Astrocyte of the cerebellum (primary cell): ENCODE data around the gene TFDP1.

ENCODE experiments used
- DNase-seq: peaks from one replicate; pipeline ENCODE4 v3.0.0-alpha.2; 2011; ENCODE audit warnings: low read depth
- H3K4me3 ChIP-seq: 2 replicates; pipeline ENCODE4 v1.5.1; 2011; ENCODE audit warnings: mild to moderate bottlenecking, low read depth, low read length, moderate library complexity
- CTCF ChIP-seq: IDR thresholded peaks from 2 replicates; pipeline ENCODE4 v1.5.1; 2012; ENCODE audit warnings: low read length, low read depth, moderate library complexity, mild to moderate bottlenecking; ENCODE audit errors: missing control alignments
- in situ Hi-C: cut with HindIII; loops from 2 replicates; pipeline ENCODE4 v1.10.0; 2017; ENCODE audit warnings: low sequenced_read_pairs

Gene TFDP1

DNA sequence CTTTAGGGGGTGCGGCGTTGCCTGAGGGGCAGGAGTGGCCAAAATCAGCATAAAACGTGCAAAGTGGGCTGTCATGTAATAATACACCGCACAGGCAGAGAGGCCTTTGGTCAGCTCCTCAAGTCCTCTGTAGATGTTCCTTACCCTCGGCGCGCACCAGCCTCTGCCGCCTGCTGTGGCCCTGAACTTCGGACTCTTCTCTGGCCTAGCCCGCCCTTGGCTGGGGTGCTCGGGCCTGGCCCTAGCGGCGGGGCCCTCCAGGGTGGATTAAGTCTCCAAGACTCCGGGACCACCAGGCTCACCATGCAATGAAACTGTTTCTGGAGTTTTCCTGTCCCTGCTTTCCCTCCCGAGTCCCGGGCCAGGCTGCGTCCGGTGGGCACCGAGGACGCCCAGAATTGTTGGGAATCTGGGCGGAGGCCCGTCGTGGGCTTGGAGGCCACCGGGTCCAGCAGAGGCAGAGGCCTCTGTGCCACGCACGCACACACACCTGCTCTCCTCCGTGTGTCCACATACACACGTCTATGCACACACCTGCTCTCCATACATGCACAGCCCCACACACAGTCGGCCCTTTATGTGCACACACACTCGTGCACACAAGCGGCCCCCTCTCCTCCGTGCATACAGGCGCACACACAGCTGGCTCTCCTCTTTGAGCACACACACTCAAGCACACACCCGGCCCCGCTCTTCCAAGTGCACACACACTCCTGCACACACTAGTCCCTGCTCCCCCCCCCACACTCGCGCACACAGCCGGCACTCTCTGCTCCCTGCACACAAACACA is 1.5 kb upstream of the TFDP1 start:
- H3K4me3 ChIP-seq: no peak overlapping the region
- TF ChIP-seq CTCF: no peak
- DNase-seq: no peak
- in situ Hi-C loops: no loop called here

- no peak for TF ChIP-seq CTCF
- in situ Hi-C loops: no loop called here
- DNase-seq: no peak
- peak overlapping the region; percentile 50 for H3K4me3 ChIP-seq
Measured at GRCh38 chr13:113584870-113585671, 518 bp downstream of the TFDP1 start.

DNA sequence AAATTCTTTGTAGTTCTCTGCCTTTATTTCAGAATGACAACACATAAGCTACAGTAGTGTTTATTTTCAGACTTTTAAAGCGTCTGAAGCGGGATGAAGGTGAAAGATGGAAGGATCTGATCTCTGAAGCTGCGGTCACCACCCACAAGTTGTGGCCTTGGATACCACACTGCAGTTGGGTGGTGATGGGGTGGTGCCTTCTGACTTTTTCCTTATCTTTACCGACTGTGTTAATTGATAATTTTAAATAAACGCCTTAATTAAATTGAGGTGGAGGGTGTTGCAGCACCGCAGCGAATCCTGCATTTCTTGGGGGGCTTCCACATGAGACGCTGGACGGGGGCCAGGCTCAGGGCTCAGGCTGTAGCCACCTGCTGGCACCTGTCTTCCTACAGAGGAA is 1.3 kb downstream of the TFDP1 start:
- TF ChIP-seq CTCF: no peak
- in situ Hi-C loops: no loop called here
- H3K4me3 ChIP-seq: peak overlapping the region; percentile 50
- no peak for DNase-seq

- TF ChIP-seq CTCF: no peak
- H3K4me3 ChIP-seq: no peak overlapping the region
- in situ Hi-C loops: no loop called here
- no peak for DNase-seq
Measured at GRCh38 chr13:113586661-113587479, 2.3 kb downstream of the TFDP1 start.

- no peak for TF ChIP-seq CTCF
- no peak for DNase-seq
- no peak overlapping the region for H3K4me3 ChIP-seq
- in situ Hi-C loops: no loop called here
Measured at GRCh38 chr13:113588394-113589111, 4.0 kb downstream of the TFDP1 start.
